GM21529 (cell line): ENCODE measurements around the gene FAM241B.

ENCODE experiments used
- ATAC-seq: cut with Tn5 transposase; IDR thresholded peaks from one replicate; pipeline ENCODE4 v1.9.1; 2021; ENCODE audit not compliant: unreplicated experiment

FAM241B gene

DNA sequence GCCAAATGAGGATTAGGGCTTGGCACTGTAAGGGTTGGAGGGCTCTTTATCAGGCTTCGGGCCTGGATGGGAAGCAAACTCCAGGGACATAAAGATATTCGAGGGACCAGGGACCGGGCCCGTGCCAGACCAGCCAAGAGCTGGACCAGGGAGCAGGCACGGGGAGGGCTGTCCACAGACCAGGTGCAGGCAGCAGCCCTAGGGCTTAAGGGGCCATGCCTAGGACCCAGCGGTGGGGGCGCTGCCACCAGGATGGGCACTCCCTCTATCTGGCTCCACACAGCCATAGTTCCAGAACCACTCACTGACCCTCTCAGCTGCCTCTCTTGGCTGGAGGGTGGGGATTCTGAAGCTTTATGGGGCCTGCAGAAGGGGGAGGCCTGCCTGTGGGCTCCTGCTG is 32.9 kb downstream of the FAM241B start:
- no peak for ATAC-seq

GRCh38 chr10:69663369-69663947 is 33.4 kb downstream of the FAM241B start:
- ATAC-seq = no peak

GRCh38 chr10:69665474-69666320 is 35.6 kb downstream of the FAM241B start:
- ATAC-seq = no peak

DNA sequence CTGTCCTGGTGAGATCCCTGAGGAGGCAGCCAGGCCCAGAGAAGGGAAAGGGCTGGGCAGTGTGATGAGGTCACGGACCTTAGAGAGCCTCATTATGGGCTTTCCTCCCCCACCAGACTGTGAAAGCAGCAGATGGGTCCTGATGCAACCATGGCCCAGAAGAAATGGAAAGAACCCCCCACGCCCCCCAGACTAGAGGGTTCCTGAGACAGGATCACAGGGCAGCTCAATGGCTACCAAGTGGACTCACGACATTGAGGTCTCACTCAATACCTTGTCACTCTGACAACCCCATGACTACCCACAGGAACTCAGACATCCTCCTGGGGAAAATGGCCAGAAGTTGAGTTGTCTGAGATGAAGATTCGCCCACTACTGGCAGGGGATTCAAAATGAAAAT is 36.7 kb downstream of the FAM241B start:
- no peak for ATAC-seq

DNA sequence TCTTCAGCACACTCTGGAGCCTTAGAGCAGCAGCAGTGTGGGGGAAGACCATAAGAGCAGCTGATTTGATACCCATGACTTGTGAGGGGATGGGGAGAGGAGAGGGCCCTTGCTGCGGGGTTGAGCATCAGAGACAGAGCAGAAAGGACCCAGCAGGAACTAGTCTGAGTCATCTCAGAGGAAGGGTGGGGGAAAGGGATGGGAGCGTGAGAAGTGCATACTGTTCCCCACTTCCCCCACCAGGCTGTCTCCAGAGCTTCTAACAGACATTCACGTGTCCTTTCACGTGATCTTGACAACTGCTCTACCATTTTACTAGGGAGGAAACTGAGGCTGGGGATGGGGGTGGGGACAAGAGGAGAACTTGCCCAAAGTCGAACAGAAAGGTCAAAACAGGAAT is 38.7 kb downstream of the FAM241B start:
- ATAC-seq = no peak

DNA sequence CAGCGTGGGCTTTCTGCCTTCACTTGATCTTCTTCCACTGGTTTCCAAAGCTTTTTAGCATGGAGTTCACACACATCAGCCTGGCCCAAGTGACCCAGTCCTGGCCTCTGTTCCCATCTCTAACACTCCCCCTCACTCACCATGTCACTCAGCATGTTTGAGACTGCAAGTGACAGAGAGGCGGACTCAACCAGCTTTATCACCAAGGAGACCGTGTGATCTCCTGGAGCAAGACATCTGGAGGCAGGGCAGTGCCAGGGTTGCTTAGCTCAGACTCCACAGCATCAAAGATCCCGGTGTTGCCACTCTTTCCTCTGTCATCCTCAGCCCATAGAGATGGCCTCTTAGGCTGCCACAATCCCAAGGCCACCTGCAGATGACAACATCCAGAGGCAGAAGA is 39.4 kb downstream of the FAM241B start:
- ATAC-seq = no peak

DNA sequence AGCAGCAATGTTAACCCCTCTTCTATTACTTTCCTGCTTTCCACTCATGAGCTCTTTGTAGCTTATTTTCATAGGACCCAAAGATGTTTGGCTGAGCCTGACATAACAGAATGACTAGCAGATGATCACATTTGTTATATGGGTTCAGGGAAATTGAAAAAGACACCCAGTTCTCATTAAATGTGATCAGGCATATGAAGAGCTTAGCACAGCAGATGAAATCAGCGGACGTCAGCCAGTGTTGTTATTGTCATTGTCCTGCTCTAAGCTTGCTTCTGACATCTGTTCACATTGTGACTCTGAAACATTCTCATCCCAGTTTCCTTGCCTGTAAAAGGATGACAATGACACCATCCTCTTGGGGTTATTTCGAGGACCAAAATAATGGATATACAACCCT is 43.5 kb downstream of the FAM241B start:
- no peak for ATAC-seq

- no peak for ATAC-seq
These were observed 44.7 kb downstream of the FAM241B start for GRCh38 chr10:69674786-69675185.

DNA sequence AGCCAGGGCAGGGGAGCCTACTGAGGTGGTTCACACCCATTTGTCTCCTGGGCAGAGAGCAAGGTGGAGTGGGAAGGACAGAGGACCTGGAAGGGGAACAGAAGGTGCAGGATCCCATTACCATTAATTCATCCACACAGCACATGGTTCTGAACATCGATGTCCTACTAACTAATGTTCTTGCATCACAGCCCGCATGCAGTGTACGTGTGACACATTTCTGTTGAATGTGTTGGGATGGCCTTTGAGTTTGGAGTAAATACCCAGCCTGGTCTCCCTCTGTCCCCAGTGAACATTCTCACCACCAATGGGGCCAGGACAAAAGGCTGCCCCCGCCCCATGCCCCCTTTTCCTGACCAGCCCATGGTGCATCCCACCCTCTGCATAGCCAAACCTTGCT is 46.3 kb downstream of the FAM241B start:
- no peak for ATAC-seq

DNA sequence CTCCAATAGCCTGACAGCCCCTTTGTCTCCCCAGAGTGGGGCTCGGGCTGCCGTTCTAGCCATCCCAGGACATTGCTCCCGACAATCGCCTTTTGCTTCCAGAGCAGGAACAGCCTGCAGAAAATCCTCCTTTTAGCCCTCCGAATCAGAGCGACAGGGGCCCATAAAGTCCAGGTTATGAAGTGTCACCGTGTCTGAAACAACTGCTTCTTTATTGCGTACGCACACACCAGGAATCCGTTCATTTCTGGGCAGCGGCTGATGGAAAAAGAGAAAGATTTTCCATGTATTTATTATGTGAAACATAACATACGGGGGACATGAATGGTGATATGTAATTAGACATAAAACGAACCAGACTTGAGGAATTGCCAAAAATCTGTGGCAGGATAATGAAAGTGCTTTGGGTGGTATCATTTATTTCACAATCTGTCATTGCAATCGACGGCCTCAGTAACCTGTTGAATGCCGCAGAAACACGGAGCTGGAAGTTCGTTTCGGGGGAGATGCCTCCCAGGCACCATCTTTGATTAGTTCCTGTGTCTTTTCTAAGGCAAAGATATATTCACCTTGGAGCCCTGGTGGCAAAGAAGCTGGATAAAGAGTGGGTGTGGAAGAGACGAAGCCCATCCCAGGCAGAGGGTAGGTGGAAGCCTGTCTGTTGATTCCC is 48.1 kb downstream of the FAM241B start:
- no peak for ATAC-seq

DNA sequence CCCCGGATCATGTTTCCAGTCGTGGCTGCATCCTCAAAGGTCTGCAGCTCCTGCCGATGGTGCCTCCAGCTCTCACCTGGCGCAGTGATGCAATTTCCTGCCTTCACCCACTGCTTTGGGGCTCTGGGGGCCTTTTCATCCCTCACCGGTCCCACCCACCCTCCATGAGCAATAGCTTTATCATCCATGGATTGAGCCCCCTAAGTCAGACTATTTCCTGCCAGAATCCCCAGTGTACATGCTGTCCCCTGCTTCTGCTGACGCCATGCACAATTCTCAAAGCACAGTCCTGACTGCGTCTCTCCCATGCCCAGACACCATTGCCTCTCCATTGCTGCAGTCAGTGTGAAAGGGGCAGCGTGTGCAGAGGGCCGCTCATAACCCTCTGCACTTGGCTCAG is 49.7 kb downstream of the FAM241B start:
- no peak for ATAC-seq

DNA sequence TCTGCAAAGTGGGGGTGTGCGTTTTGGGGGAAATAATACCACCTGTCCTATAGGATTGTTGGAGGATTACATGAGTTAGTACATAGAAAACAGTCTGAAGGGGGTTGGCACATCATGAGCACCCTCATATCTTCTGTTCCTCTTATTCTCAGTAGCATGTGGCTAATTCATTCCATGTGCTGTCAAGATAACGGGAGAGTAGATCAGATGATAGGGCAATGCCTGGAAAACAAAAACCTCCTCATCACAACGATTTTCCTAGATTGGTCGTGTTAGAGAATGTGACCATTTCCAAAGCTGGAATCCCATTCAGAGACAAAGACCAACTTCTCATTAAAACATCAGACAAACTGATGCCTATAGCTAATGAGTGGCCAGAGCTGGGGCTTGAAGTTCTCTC is 50.6 kb downstream of the FAM241B start:
- ATAC-seq = no peak

GRCh38 chr10:69681436-69681835 is 51.4 kb downstream of the FAM241B start:
- no peak for ATAC-seq

- no peak for ATAC-seq
These were observed 53.0 kb downstream of the FAM241B start for GRCh38 chr10:69682955-69683474.
